Choroid plexus epithelial cell (primary cell): ENCODE data around the gene KRTAP5-10.
"Not testable (repeated sequence)": the region's sequence is repeated elsewhere in the genome, so short reads cannot be mapped to it uniquely, and the experiment has no call there.

Experiments used
- DNase-seq: peaks from one replicate; pipeline ENCODE4 v3.0.0-alpha.2; 2010; ENCODE audit warnings: low read depth
- H3K4me3 ChIP-seq: 2 replicates; pipeline ENCODE4 v1.5.1; 2011; ENCODE audit warnings: low read depth, mild to moderate bottlenecking, control low read depth, low read length, moderate library complexity
- TF ChIP-seq, protein P1 (sequence below): conservative IDR thresholded peaks from 2 replicates; pipeline ENCODE4 v1.5.1; 2011; ENCODE audit warnings: low read depth, mild to moderate bottlenecking, control low read depth, inconsistent platforms, low read length, moderate library complexity

Gene KRTAP5-10

DNA sequence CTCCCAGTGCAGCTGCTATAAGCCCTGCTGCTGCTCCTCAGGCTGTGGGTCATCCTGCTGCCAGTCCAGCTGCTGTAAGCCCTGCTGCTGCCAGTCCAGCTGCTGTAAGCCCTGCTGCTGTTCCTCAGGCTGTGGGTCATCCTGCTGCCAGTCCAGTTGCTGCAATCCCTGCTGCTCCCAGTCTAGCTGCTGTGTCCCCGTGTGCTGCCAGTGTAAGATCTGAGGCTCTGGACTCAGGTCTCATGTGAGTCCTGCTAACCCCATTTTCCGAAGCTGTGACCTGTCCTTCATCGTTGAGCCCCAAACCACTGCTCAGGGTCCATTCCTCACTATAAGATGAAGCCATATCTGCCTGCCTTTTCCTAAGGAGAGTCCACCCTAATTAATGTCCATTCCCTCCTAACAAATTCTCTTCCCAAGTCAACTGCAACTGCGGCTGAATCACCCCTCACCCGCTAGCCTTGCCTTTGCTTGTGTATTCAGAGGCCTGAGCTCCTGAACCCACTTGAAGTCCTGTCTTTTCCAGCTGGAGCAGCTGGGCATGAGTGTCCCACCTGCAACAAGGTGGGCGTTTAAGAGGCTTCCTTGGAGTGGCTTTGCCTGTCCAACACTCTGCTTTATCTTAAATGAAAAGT is 37.7 kb upstream of the KRTAP5-10 start:
- TF ChIP-seq, protein P1, sequence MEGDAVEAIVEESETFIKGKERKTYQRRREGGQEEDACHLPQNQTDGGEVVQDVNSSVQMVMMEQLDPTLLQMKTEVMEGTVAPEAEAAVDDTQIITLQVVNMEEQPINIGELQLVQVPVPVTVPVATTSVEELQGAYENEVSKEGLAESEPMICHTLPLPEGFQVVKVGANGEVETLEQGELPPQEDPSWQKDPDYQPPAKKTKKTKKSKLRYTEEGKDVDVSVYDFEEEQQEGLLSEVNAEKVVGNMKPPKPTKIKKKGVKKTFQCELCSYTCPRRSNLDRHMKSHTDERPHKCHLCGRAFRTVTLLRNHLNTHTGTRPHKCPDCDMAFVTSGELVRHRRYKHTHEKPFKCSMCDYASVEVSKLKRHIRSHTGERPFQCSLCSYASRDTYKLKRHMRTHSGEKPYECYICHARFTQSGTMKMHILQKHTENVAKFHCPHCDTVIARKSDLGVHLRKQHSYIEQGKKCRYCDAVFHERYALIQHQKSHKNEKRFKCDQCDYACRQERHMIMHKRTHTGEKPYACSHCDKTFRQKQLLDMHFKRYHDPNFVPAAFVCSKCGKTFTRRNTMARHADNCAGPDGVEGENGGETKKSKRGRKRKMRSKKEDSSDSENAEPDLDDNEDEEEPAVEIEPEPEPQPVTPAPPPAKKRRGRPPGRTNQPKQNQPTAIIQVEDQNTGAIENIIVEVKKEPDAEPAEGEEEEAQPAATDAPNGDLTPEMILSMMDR = no peak
- no peak for DNase-seq
- no peak overlapping the region for H3K4me3 ChIP-seq

DNA sequence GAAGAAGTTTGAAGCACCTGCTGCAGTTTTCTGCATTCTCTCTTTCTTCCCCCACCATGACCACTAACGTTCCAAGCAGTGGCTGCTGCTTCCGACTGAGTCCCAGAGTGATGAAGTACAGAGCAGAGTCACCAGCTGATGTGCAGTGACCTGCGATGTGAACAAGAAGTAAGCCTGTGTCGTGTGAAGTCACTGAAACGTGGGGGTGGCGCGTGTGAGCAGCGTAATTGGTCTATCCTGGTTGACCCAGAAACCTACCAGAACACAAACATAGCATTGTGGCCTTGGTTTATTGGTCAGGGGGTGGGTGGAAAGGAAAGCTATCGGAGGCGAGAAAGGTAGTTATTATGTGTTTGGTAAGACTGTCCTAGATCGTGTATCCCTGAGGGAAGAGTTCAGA is 34.8 kb upstream of the KRTAP5-10 start:
- no peak for DNase-seq

DNA sequence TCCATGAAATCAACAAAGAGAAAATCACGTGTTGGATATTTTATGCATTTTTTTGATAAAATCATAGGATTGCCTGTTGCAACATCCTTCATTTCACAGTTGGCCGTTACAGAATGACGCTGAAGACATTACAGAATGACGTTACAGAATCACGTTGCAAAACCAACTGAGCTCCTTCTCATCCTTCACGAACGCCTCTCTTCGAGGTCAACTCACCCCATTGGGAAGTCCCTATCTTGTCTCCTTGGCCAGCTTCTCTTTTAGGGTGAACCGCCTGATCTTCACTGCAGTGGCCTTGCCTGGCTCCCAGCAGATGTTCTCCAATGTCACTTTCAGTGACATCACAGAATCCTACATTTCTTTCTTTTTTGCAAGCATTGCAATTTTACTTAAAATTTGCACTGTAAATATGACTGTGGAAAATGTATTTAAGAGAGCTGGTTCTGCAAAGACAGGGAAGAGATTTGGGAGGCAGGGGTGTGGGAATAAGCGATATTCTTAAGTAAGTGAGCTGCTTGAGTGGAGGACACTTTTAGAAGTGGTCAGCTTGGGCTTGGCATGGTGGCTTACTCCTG is 33.2 kb upstream of the KRTAP5-10 start:
- DNase-seq = no peak
- TF ChIP-seq, protein P1 = no peak
- H3K4me3 ChIP-seq = no peak overlapping the region

More for the DNA sequence above, 34.8 kb upstream of the KRTAP5-10 start:
- no peak overlapping the region for H3K4me3 ChIP-seq
- TF ChIP-seq, protein P1 = no peak

DNA sequence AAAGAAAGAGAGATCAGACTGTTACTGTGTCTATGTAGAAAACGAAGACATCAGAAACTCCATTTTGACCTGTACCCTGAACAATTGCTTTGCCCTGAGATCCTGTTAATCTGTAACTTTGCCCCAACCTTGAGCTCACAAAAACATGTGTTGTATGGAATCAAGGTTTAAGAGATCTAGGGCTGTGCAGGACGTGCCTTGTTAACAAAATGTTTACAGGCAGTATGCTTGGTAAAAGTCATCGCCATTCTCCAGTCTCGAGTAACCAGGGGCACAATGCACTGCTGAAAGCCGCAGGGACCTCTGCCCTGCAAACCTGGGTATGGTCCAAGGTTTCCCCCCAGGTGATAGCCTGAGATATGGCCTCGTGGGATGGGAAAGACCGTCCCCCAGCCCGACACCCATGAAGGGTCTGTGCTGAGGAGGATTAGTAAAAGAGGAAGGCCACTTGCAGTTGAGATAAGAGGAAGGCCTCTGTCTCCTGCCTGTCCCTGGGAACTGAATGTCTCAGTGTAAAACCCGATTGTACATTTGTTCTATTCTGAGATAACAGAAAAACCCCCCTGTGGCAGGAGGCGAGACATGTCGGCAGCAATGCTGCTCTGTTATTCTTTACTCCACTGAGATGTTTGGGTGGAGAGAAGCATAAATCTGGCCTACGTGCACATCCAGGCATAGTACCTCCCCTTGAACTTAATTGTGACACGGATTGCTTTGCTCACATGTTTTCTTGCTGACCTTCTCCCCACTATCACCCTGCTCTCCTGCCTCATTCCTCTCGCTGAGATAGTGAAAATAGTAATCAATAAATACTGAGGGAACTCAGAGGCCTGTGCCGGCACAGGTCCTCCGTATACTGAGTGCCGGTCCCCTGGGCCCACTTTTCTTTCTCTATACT is 30.4 kb upstream of the KRTAP5-10 start:
- not testable (repeated sequence) for H3K4me3 ChIP-seq, DNase-seq

DNA sequence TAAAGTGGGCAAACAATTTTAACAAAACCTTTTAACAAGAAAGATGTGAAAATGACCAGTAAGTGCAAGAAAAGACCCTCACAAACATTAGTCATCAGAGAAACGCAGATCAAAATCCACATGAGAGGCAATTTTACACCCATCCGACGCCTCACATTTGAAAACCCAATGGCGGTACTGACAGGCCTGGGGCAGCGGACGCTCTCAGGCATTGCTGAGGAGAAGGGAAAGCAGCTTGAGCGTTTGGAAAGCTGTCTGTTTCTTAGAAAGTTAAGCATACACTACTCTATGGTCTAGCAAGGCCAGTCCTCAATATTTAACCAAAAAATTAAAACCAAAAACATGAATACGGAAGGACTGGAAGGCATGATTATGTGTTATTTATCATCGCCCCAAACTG is 29.5 kb upstream of the KRTAP5-10 start:
- TF ChIP-seq, protein P1 = no peak
- DNase-seq = no peak
- no peak overlapping the region for H3K4me3 ChIP-seq

DNA sequence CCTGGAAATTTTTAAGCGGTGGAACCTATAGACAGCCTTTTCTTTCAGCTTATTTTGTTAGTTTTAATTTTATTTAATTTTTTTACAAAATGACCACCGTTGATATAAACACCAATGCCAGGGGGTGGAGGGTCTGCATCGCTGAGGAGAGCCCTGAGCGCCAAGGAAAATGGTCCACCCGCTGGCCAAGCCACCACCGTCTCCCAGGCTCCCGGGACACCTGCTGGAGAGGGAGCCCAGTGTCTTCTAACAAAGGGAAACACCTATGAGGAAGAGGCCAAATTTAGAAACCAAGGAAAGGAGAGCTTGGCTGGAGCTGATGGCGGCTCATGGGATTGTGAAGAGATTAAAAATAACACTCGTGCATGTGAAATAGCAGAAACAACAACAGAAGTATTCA is 27.8 kb upstream of the KRTAP5-10 start:
- no peak overlapping the region for H3K4me3 ChIP-seq
- DNase-seq = no peak
- TF ChIP-seq, protein P1 = no peak

DNA sequence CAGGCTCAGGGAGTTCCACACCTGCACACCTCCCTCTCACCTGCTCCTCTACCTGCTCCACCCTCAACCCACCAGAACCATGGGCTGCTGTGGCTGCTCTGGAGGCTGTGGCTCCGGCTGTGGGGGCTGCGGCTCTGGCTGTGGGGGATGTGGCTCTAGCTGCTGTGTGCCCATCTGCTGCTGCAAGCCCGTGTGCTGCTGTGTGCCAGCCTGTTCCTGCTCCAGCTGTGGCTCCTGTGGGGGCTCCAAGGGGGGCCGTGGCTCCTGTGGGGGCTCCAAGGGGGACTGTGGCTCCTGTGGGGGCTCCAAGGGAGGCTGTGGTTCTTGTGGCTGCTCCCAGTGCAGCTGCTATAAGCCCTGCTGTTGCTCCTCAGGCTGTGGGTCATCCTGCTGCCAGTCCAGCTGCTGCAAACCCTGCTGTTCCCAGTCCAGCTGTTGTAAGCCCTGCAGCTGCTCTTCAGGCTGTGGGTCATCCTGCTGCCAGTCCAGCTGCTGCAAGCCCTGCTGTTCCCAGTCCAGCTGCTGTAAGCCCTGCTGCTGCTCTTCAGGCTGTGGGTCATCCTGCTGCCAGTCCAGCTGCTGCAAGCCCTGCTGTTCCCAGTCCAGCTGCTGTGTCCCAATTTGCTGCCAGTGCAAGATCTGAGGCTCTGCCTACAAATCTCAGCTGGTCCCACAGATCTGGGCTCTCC is 27.2 kb upstream of the KRTAP5-10 start, which contains the start of gene KRTAP5-8:
TSS of gene KRTAP5-8 (plus strand) at position 49 of the 689 bp plus-strand sequence. CDS start at position 80, 31 bp downstream.
- not testable (repeated sequence) for H3K4me3 ChIP-seq, DNase-seq
